ENCODE data around the gene NT5DC1. TPM values are rescaled to one million over a fixed set of nuclear protein-coding genes. Genes with fewer than 3 reads are reported as not detected.

Gene NT5DC1
- total and polyA plus RNA-seq, 9 donors: 8.2 to 25.0 (median 19.4) TPM

- WGBS (ENCODE audit: insufficient coverage): no CpG with 5 or more reads among the region's 2 CpGs
- Histone ChIP-seq H3K9me3 (replicated peaks; ENCODE audit: control insufficient read depth, low read depth, low read length) (no peaks in the 10 kb centered on the region), H3K27ac (ENCODE audit: low read length) (no peak overlapping the region), H3K27me3 (ENCODE audit: control insufficient read depth, insufficient read depth, low read length) (no peaks in the 10 kb centered on the region), H3K4me1 (ENCODE audit: control insufficient read depth, insufficient read depth, low read length) (no peaks in the 10 kb centered on the region), H3K36me3 (ENCODE audit: control insufficient read depth, insufficient read depth, low read length) (no peaks in the 10 kb centered on the region), H3K4me3 (ENCODE audit: low read length) (no peak overlapping the region)
- no peak for DNase-seq
Observed at GRCh38 chr6:116127771-116128493, 27.3 kb downstream of the NT5DC1 start.

GRCh38 chr6:116133453-116133852 lies 32.8 kb downstream of the NT5DC1 start:
- Histone ChIP-seq H3K27me3 (ENCODE audit: control insufficient read depth, insufficient read depth, low read length) (no peaks in the 10 kb centered on the region), H3K27ac (ENCODE audit: low read length) (no peak overlapping the region), H3K9me3 (replicated peaks; ENCODE audit: control insufficient read depth, low read depth, low read length) (no peaks in the 10 kb centered on the region), H3K4me3 (ENCODE audit: low read length) (no peak overlapping the region), H3K36me3 (ENCODE audit: control insufficient read depth, insufficient read depth, low read length) (no peaks in the 10 kb centered on the region), H3K4me1 (ENCODE audit: control insufficient read depth, insufficient read depth, low read length) (no peaks in the 10 kb centered on the region)
- DNase-seq: no peak
- WGBS (ENCODE audit: insufficient coverage): 80% methylated on average over 1 of the region's 3 CpGs

- H3K27ac ChIP-seq (ENCODE audit: low read length): no peak overlapping the region
- H3K36me3 ChIP-seq (ENCODE audit: control insufficient read depth, insufficient read depth, low read length): no peaks in the 10 kb centered on the region
- no peak for DNase-seq
- no CpG with 5 or more reads among the region's 1 CpG for WGBS (ENCODE audit: insufficient coverage)
- H3K4me3 ChIP-seq (ENCODE audit: low read length): no peak overlapping the region
- no peaks in the 10 kb centered on the region for H3K27me3 ChIP-seq (ENCODE audit: control insufficient read depth, insufficient read depth, low read length)
- no peaks in the 10 kb centered on the region for H3K4me1 ChIP-seq (ENCODE audit: control insufficient read depth, insufficient read depth, low read length)
- H3K9me3 ChIP-seq (replicated peaks; ENCODE audit: control insufficient read depth, low read depth, low read length): no peaks in the 10 kb centered on the region
Observed at GRCh38 chr6:116136373-116136772, 35.7 kb downstream of the NT5DC1 start.

GRCh38 chr6:116136933-116137340 lies 36.3 kb downstream of the NT5DC1 start:
- Histone ChIP-seq H3K9me3 (replicated peaks; ENCODE audit: control insufficient read depth, low read depth, low read length) (no peaks in the 10 kb centered on the region), H3K4me1 (ENCODE audit: control insufficient read depth, insufficient read depth, low read length) (no peaks in the 10 kb centered on the region), H3K4me3 (ENCODE audit: low read length) (no peak overlapping the region), H3K27ac (ENCODE audit: low read length) (no peak overlapping the region), H3K27me3 (ENCODE audit: control insufficient read depth, insufficient read depth, low read length) (no peaks in the 10 kb centered on the region), H3K36me3 (ENCODE audit: control insufficient read depth, insufficient read depth, low read length) (no peaks in the 10 kb centered on the region)
- DNase-seq: no peak
- WGBS (ENCODE audit: insufficient coverage): 94% methylated on average over 3 of the region's 5 CpGs

GRCh38 chr6:116139917-116140316 lies 39.3 kb downstream of the NT5DC1 start:
- Histone ChIP-seq H3K36me3 (ENCODE audit: control insufficient read depth, insufficient read depth, low read length) (no peaks in the 10 kb centered on the region), H3K4me1 (ENCODE audit: control insufficient read depth, insufficient read depth, low read length) (no peaks in the 10 kb centered on the region), H3K27me3 (ENCODE audit: control insufficient read depth, insufficient read depth, low read length) (no peaks in the 10 kb centered on the region), H3K27ac (ENCODE audit: low read length) (no peak overlapping the region), H3K4me3 (ENCODE audit: low read length) (no peak overlapping the region), H3K9me3 (replicated peaks; ENCODE audit: control insufficient read depth, low read depth, low read length) (no peaks in the 10 kb centered on the region)
- WGBS (ENCODE audit: insufficient coverage): 90% methylated on average over 4 of the region's 4 CpGs
- DNase-seq: no peak

GRCh38 chr6:116144605-116145004 lies 44.0 kb downstream of the NT5DC1 start:
- no peak overlapping the region for H3K27ac ChIP-seq (ENCODE audit: low read length)
- peaks cover 2% of the 10 kb centered on the region for H3K4me1 ChIP-seq (ENCODE audit: control insufficient read depth, insufficient read depth, low read length)
- no peaks in the 10 kb centered on the region for H3K27me3 ChIP-seq (ENCODE audit: control insufficient read depth, insufficient read depth, low read length)
- no peak overlapping the region for H3K4me3 ChIP-seq (ENCODE audit: low read length)
- 67% methylated on average over 1 of the region's 3 CpGs for WGBS (ENCODE audit: insufficient coverage)
- H3K36me3 ChIP-seq (ENCODE audit: control insufficient read depth, insufficient read depth, low read length): no peaks in the 10 kb centered on the region
- DNase-seq: peak; percentile 22
- H3K9me3 ChIP-seq (replicated peaks; ENCODE audit: control insufficient read depth, low read depth, low read length): no peaks in the 10 kb centered on the region

GRCh38 chr6:116145803-116146675 lies 45.4 kb downstream of the NT5DC1 start:
- Histone ChIP-seq H3K4me1 (ENCODE audit: control insufficient read depth, insufficient read depth, low read length) (peaks cover 2% of the 10 kb centered on the region), H3K9me3 (replicated peaks; ENCODE audit: control insufficient read depth, low read depth, low read length) (no peaks in the 10 kb centered on the region), H3K4me3 (ENCODE audit: low read length) (no peak overlapping the region), H3K27ac (ENCODE audit: low read length) (no peak overlapping the region), H3K27me3 (ENCODE audit: control insufficient read depth, insufficient read depth, low read length) (no peaks in the 10 kb centered on the region), H3K36me3 (ENCODE audit: control insufficient read depth, insufficient read depth, low read length) (no peaks in the 10 kb centered on the region)
- DNase-seq: no peak
- no CpG with 5 or more reads among the region's 4 CpGs for WGBS (ENCODE audit: insufficient coverage)

- no peaks in the 10 kb centered on the region for H3K36me3 ChIP-seq (ENCODE audit: control insufficient read depth, insufficient read depth, low read length)
- no peaks in the 10 kb centered on the region for H3K9me3 ChIP-seq (replicated peaks; ENCODE audit: control insufficient read depth, low read depth, low read length)
- H3K27me3 ChIP-seq (ENCODE audit: control insufficient read depth, insufficient read depth, low read length): no peaks in the 10 kb centered on the region
- no peak overlapping the region for H3K4me3 ChIP-seq (ENCODE audit: low read length)
- no CpG with 5 or more reads among the region's 1 CpG for WGBS (ENCODE audit: insufficient coverage)
- no peak overlapping the region for H3K27ac ChIP-seq (ENCODE audit: low read length)
- H3K4me1 ChIP-seq (ENCODE audit: control insufficient read depth, insufficient read depth, low read length): no peaks in the 10 kb centered on the region
- no peak for DNase-seq
Observed at GRCh38 chr6:116152620-116153019, 52.0 kb downstream of the NT5DC1 start.

GRCh38 chr6:116154887-116155286 lies 54.2 kb downstream of the NT5DC1 start:
- WGBS (ENCODE audit: insufficient coverage): 88% methylated on average over 1 of the region's 2 CpGs
- H3K27ac ChIP-seq (ENCODE audit: low read length): no peak overlapping the region
- no peaks in the 10 kb centered on the region for H3K27me3 ChIP-seq (ENCODE audit: control insufficient read depth, insufficient read depth, low read length)
- no peaks in the 10 kb centered on the region for H3K4me1 ChIP-seq (ENCODE audit: control insufficient read depth, insufficient read depth, low read length)
- DNase-seq: no peak
- H3K36me3 ChIP-seq (ENCODE audit: control insufficient read depth, insufficient read depth, low read length): no peaks in the 10 kb centered on the region
- H3K4me3 ChIP-seq (ENCODE audit: low read length): no peak overlapping the region
- H3K9me3 ChIP-seq (replicated peaks; ENCODE audit: control insufficient read depth, low read depth, low read length): no peaks in the 10 kb centered on the region
